Ovary (tissue), 3 donors: Measurements from ENCODE around the gene NR3C1.

Source experiments
- CTCF ChIP-seq, 3 donors: fragments of 450-650 bp in 2 of 3; fragments of 200-600 bp in 1 of 3; IDR thresholded peaks; one replicate each; pipeline versions ENCODE4 v1.5.1 to v1.8.0; 2016 to 2022; ENCODE audit warnings: antibody characterized with exemption in 3 of 3, mild to moderate bottlenecking in 1 of 3
- EP300 ChIP-seq: sonication (generic); formaldehyde crosslinking; IDR thresholded peaks from one replicate; pipeline ENCODE4 v1.6.1; 2017; ENCODE audit warnings: antibody characterized with exemption
- POLR2A ChIP-seq: fragments of 450-650 bp; IDR thresholded peaks from one replicate; pipeline ENCODE4 v1.6.1; 2017; ENCODE audit warnings: antibody characterized with exemption, mild to moderate bottlenecking, moderate library complexity
- donor health status: DM: no; HTN: no; CAD: no.

- TF ChIP-seq EP300 = no peak
- no peak for TF ChIP-seq POLR2A
- TF ChIP-seq CTCF (IDR thresholded peaks at IDR 0.05) = no peak
These were observed 101.0 kb downstream of the NR3C1 start for GRCh38 chr5:143302341-143303045.
